GM23338 (cell line): ENCODE data around the gene TTC28. TPM values are rescaled to one million over a fixed set of nuclear protein-coding genes. Genes with fewer than 3 reads are reported as not detected.

Source experiments
- ATAC-seq: fragments of 200-7000 bp; cut with Tn5 transposase; 3 replicates; pipeline ENCODE4 v1.9.1; 2020
- DNase-seq: peaks from one replicate; pipeline ENCODE4 v3.0.0-alpha.2; 2015; ENCODE audit warnings: low spot score
- H2AFZ ChIP-seq: fragments of 200-600 bp; sonication (generic); 2 replicates; pipeline ENCODE4 v1.8.0; 2016; ENCODE audit warnings: antibody characterized with exemption, mild to moderate bottlenecking, moderate library complexity
- H3F3A ChIP-seq: fragments of 200-600 bp; sonication (generic); replicated peaks from 2 replicates; pipeline ENCODE4 v1.8.0; 2017; ENCODE audit warnings: antibody characterized with exemption, mixed run types, low read depth
- H3K27ac ChIP-seq: fragments of 200-600 bp; sonication (generic); 2 replicates; pipeline ENCODE4 v1.6.1; 2016; ENCODE audit warnings: low read depth
- H3K27me3 ChIP-seq: fragments of 200-600 bp; sonication (generic); 2 replicates; pipeline ENCODE4 v1.8.0; 2016; ENCODE audit warnings: mild to moderate bottlenecking, mixed run types, moderate library complexity; ENCODE audit not compliant: insufficient read depth
- H3K36me3 ChIP-seq: fragments of 200-600 bp; sonication (generic); 2 replicates; pipeline ENCODE4 v1.8.0; 2016; ENCODE audit warnings: mild to moderate bottlenecking; ENCODE audit not compliant: insufficient read depth
- H3K4me1 ChIP-seq: fragments of 200-600 bp; sonication (generic); 2 replicates; pipeline ENCODE4 v1.8.0; 2016; ENCODE audit warnings: mild to moderate bottlenecking, moderate library complexity; ENCODE audit not compliant: insufficient read depth
- H3K4me2 ChIP-seq: fragments of 200-600 bp; sonication (generic); 2 replicates; pipeline ENCODE4 v1.7.1; 2017; ENCODE audit warnings: mixed run types
- H3K4me3 ChIP-seq: fragments of 200-600 bp; sonication (generic); 2 replicates; pipeline ENCODE4 v1.6.1; 2016; ENCODE audit warnings: mixed run types
- H3K79me2 ChIP-seq: fragments of 200-600 bp; sonication (generic); replicated peaks from 2 replicates; pipeline ENCODE4 v1.8.0; 2017; ENCODE audit warnings: mild to moderate bottlenecking; ENCODE audit not compliant: insufficient read depth
- H3K9me2 ChIP-seq: fragments of 200-600 bp; sonication (generic); 2 replicates; pipeline ENCODE4 v1.8.0; 2017; ENCODE audit not compliant: insufficient read depth
- H4K20me1 ChIP-seq: fragments of 200-600 bp; sonication (generic); replicated peaks from 2 replicates; pipeline ENCODE4 v1.8.0; 2017; ENCODE audit warnings: mild to moderate bottlenecking; ENCODE audit not compliant: insufficient read depth
- H3K27ac Mint-ChIP-seq: 2 replicates; pipeline ENCODE4 v1.8.0; 2020; ENCODE audit warnings: inconsistent platforms, mild to moderate bottlenecking, moderate library complexity, mixed read lengths
- H3K27me3 Mint-ChIP-seq: 3 replicates; pipeline ENCODE4 v1.8.0; 2022; ENCODE audit warnings: low read depth, mild to moderate bottlenecking, moderate library complexity, mixed read lengths, inconsistent platforms; ENCODE audit not compliant: insufficient read depth, poor library complexity
- H3K36me3 Mint-ChIP-seq: 3 replicates; pipeline ENCODE4 v1.8.0; 2021; ENCODE audit warnings: low read depth, mild to moderate bottlenecking, inconsistent platforms, moderate library complexity, mixed read lengths
- H3K4me1 Mint-ChIP-seq: 3 replicates; pipeline ENCODE4 v1.8.0; 2020; ENCODE audit warnings: mild to moderate bottlenecking, inconsistent platforms, mixed read lengths
- H3K4me3 Mint-ChIP-seq: 3 replicates; pipeline ENCODE4 v1.8.0; 2021; ENCODE audit warnings: moderate library complexity, mild to moderate bottlenecking, inconsistent platforms, mixed read lengths
- H3K9me3 Mint-ChIP-seq: 3 replicates; pipeline ENCODE4 v1.8.0; 2020; ENCODE audit warnings: moderate library complexity, mild to moderate bottlenecking, inconsistent platforms, mixed read lengths
- EZH2phosphoT487 ChIP-seq: fragments of 200-600 bp; sonication (generic); IDR thresholded peaks from one replicate; pipeline ENCODE4 v1.8.1; 2018; ENCODE audit warnings: antibody characterized with exemption; ENCODE audit not compliant: unreplicated experiment
- STAT1 ChIP-seq: IDR thresholded peaks from one replicate; pipeline ENCODE4 v1.6.1; 2016; ENCODE audit warnings: antibody characterized with exemption; ENCODE audit not compliant: unreplicated experiment
- ZNF462 ChIP-seq: fragments of 250-450 bp; sonication (Bioruptor Pico); IDR thresholded peaks from 2 replicates; pipeline ENCODE4 v1.5.0; 2020; ENCODE audit warnings: mild to moderate bottlenecking, moderate library complexity
- polyA plus RNA-seq: library from polyadenylated mRNA; unstranded; fragments of >200 nt; fragmentation: Nextera tagmentation; extraction: Ambion mirVana; gene quantifications from 2 replicates; pipeline ENCODE4 v1.2.1, GENCODE V29; 2016
- total RNA-seq: library from RNA; depleted of rRNA; stranded (reverse); fragments of >200 nt; shearing (Covaris generic); gene quantifications from 2 replicates; pipeline ENCODE4 v1.2.3, GENCODE V29; 2014

Gene TTC28
- total and polyA plus RNA-seq, 2 experiments from 2014 or later, result 4.5 to 16.1 TPM

DNA sequence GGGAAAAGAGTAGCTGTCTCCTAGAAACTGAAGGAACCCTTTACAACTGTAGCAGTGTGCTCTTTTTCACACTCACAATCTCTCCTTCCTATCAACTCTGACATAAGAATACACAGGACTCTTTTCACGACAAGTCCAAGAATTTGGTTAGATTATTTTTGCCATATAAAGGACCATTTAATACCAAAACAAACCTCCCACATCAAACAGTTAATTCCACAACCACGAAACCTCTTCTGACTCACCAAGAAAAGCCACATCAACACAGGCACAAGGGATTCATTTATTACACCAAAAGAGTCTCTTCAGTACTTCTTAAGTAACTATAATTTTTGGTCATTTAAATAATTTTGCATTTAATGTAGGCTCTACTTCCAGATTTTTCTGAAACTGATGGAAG, 538.0 kb downstream of the TTC28 start:
- ATAC-seq, result no peak
- H3K36me3 ChIP-seq, result no peaks in the 10 kb centered on the region

More for the DNA sequence above, 538.0 kb downstream of the TTC28 start:
- Histone ChIP-seq H3K4me2 (no peak overlapping the region), H3K9me2 (no peaks in the 10 kb centered on the region), H3F3A (no peaks in the 10 kb centered on the region), H3K4me3 (no peak overlapping the region), H3K27me3 (no peaks in the 10 kb centered on the region), H3K27ac (no peak overlapping the region), H2AFZ (no peak overlapping the region), H4K20me1 (no peaks in the 10 kb centered on the region), H3K79me2 (no peaks in the 10 kb centered on the region), H3K4me1 (peaks cover 17% of the 10 kb centered on the region)
- Mint-ChIP-seq H3K36me3 (no peaks in the 10 kb centered on the region), H3K4me1 (peaks cover 42% of the 10 kb centered on the region), H3K27ac (no peak overlapping the region), H3K27me3 (peaks cover 1% of the 10 kb centered on the region), H3K4me3 (no peak overlapping the region), H3K9me3 (no peaks in the 10 kb centered on the region)
- TF ChIP-seq STAT1 (no peak), EZH2phosphoT487 (no peak), ZNF462 (CRISPR knock-in tag) (no peak)
- DNase-seq, result no peak
